NCI-H2107 treated with DMSO at 0.1 percent for 48 hours (cell line): ENCODE results near the gene PLEKHG5.
"Not testable (repeated sequence)": the region's sequence is repeated elsewhere in the genome, so short reads cannot be mapped to it uniquely, and the experiment has no call there.

ENCODE experiments used
- DNase-seq: peaks from one replicate; lab custom pipeline; 2025; ENCODE audit not compliant: unreplicated experiment; lab: John Stamatoyannopoulos, UW

The PLEKHG5 gene

GRCh38 chr1:6464514-6464836 lies 27.0 kb downstream of the PLEKHG5 start:
- no peak for DNase-seq

- DNase-seq, result no peak
Observed at GRCh38 chr1:6463120-6463412, 28.4 kb downstream of the PLEKHG5 start.

GRCh38 chr1:6462412-6463119 lies 28.9 kb downstream of the PLEKHG5 start:
- no peak for DNase-seq

- no peak for DNase-seq
Observed at GRCh38 chr1:6461538-6462411, 29.7 kb downstream of the PLEKHG5 start.

GRCh38 chr1:6461051-6461530 lies 30.4 kb downstream of the PLEKHG5 start:
- no peak for DNase-seq

- no peak for DNase-seq
Observed at GRCh38 chr1:6460301-6461050, 31.0 kb downstream of the PLEKHG5 start.

- DNase-seq, result no peak
Observed at GRCh38 chr1:6459850-6460265, 31.6 kb downstream of the PLEKHG5 start.

- no peak for DNase-seq
Observed at GRCh38 chr1:6456800-6457466, 34.5 kb downstream of the PLEKHG5 start.

- not testable (repeated sequence) for DNase-seq
Observed at GRCh38 chr1:6455752-6456520, 35.5 kb downstream of the PLEKHG5 start.

GRCh38 chr1:6454856-6455751 lies 36.4 kb downstream of the PLEKHG5 start:
- no peak for DNase-seq

- DNase-seq, result not testable (repeated sequence)
Observed at GRCh38 chr1:6453895-6454855, 37.3 kb downstream of the PLEKHG5 start.

- DNase-seq, result no peak
Observed at GRCh38 chr1:6450943-6451373, 40.5 kb downstream of the PLEKHG5 start.

- DNase-seq, result not testable (repeated sequence)
Observed at GRCh38 chr1:6450486-6450885, 41.0 kb downstream of the PLEKHG5 start.

GRCh38 chr1:6450005-6450450 lies 41.4 kb downstream of the PLEKHG5 start:
- DNase-seq, result no peak

GRCh38 chr1:6448749-6449631 lies 42.5 kb downstream of the PLEKHG5 start:
- no peak for DNase-seq

- DNase-seq, result peak; percentile 37
Observed at GRCh38 chr1:6447818-6448748, 43.4 kb downstream of the PLEKHG5 start.
